ENCODE data around the gene SERPINB6. TPM values are rescaled to one million over a fixed set of nuclear protein-coding genes. Genes with fewer than 3 reads are reported as not detected.

SERPINB6 gene
- total and polyA plus RNA-seq, 2 of the 4 experiments (the other 2 are of a cell fraction): 37.1 to 91.1 TPM

- TF ChIP-seq SMC3 (IDR thresholded peaks at IDR 0.05; ENCODE audit: low read depth, low read length) (no peak), MAZ (IDR thresholded peaks at IDR 0.05; ENCODE audit: borderline replicate concordance, low read depth, low read length) (no peak), MAFK (IDR thresholded peaks at IDR 0.05; ENCODE audit: low read depth, low read length) (no peak), ELK1 (IDR thresholded peaks at IDR 0.05; ENCODE audit: borderline replicate concordance, low read depth, low read length) (no peak), BHLHE40 (IDR thresholded peaks at IDR 0.05; ENCODE audit: low read depth, low read length) (no peak), CTCF (conservative IDR thresholded peaks at IDR 0.05; ENCODE audit: low read depth, low read length) (no peak), NFE2L2 (IDR thresholded peaks at IDR 0.05; ENCODE audit: low read depth, low read length) (no peak)
- Histone ChIP-seq H4K8ac (ENCODE audit: low read depth in 2 of 2, low read length in 2 of 2) (no peak overlapping the region), H3K36me3 (ENCODE audit: control insufficient read depth, insufficient read depth, low read length) (no peaks in the 10 kb centered on the region), H3K18ac (ENCODE audit: low read depth, low read length) (no peak overlapping the region), H3K4me2 (ENCODE audit: low read depth, low read length) (no peak overlapping the region), H2AK9ac (replicated peaks; ENCODE audit: low read depth, low read length, poor library complexity) (no peak overlapping the region), H3K9ac (ENCODE audit: low read depth, low read length) (no peak overlapping the region), H2AFZ (replicated peaks; ENCODE audit: low read length, poor library complexity) (no peak overlapping the region), H3K4me1 (ENCODE audit: control insufficient read depth, insufficient read depth, low read length) (peaks cover 16% of the 10 kb centered on the region), H3K27me3 (ENCODE audit: control insufficient read depth, insufficient read depth, low read length) (no peaks in the 10 kb centered on the region), H3K9me1 (ENCODE audit: insufficient read depth, low read length) (peaks cover 5% of the 10 kb centered on the region), H4K5ac (ENCODE audit: low read depth, low read length) (no peak overlapping the region), H3K23ac (ENCODE audit: low read depth, low read length) (no peak overlapping the region), H3K9me3 (ENCODE audit: control insufficient read depth, insufficient read depth, low read length) (no peaks in the 10 kb centered on the region), H2BK20ac (ENCODE audit: low read depth, low read length) (0 out of 2 replicates have a peak overlapping the region, but pooled peaks have one; percentile 9), H2BK15ac (ENCODE audit: low read depth, low read length) (no peak overlapping the region), H2BK5ac (ENCODE audit: low read depth, low read length, poor library complexity, severe bottlenecking) (no peak overlapping the region), H4K91ac (ENCODE audit: insufficient read depth, low read depth, low read length) (no peak overlapping the region), H3K56ac (ENCODE audit: extremely low read depth, insufficient read depth, low read length) (no peak overlapping the region), H2AK5ac (ENCODE audit: low read depth, low read length) (no peak overlapping the region), H3K14ac (replicated peaks; ENCODE audit: low read depth, low read length) (no peak overlapping the region), H3K27ac (ENCODE audit: insufficient read depth, low read length) (no peak overlapping the region), H2BK120ac (ENCODE audit: low read depth, low read length) (no peak overlapping the region), H3K4me3 (ENCODE audit: insufficient read depth, low read depth, low read length) (no peak overlapping the region), H3K79me1 (ENCODE audit: low read depth in 1 of 2, low read length in 2 of 2) (no peaks in the 10 kb centered on the region), H4K20me1 (ENCODE audit: insufficient read depth, low read length) (no peaks in the 10 kb centered on the region), H3K4ac (ENCODE audit: low read depth, low read length) (no peak overlapping the region)
- no CpG with 5 or more reads among the region's 3 CpGs for WGBS, 2 experiments (ENCODE audit: extremely low coverage in 2 of 2, insufficient read length in 1 of 2)
- CTCF ChIA-PET: no interaction called here
- BruUV-seq (replicated peaks): no TSS peak
- no peak for DNase-seq
- no peak for ATAC-seq (ENCODE audit: low read depth)
- POLR2A ChIA-PET (ENCODE audit: unreplicated experiment): no interaction called here
- intact Hi-C loops (cut with micrococcal nuclease) (loop anchor here (10.0 kb wide), 1 partner anchor 216 kb away; the partner anchor contains the start of gene WRNIP1), dilution Hi-C loops (cut with HindIII; ENCODE audit: low sequenced_read_pairs, unreplicated experiment) (no loop called here), in situ Hi-C loops (cut with MboI; ENCODE audit: low sequenced_read_pairs) (no loop called here)
Measured at GRCh38 chr6:2980465-2980855, 9.1 kb upstream of the SERPINB6 start.
